M059J (cell line): ENCODE results near the gene MTERF4. TPM values are rescaled to one million over a fixed set of nuclear protein-coding genes. Genes with fewer than 3 reads are reported as not detected.
A peak's percentile ranks its signal among the peaks of the same experiment; 100 is the strongest.

Experiments used
- DNase-seq: peaks from one replicate; pipeline ENCODE4 v3.0.0-alpha.2; 2012; ENCODE audit warnings: low read depth
- total RNA-seq: library from RNA; depleted of rRNA; stranded (reverse); fragments of >200 nt; shearing (Covaris generic); gene quantifications from 2 replicates; pipeline ENCODE4 v1.2.3, GENCODE V29; 2014; rRNA removed

MTERF4 gene
- total RNA-seq = 9.0 and 12.3 TPM in 2 replicates

- DNase-seq = peak; percentile 77
Observed at GRCh38 chr2:241102239-241102803, at the start of gene MTERF4. Gene MTERF4, minus strand, starts transcription at chr2:241102287. Its CDS starts 14 bp downstream, at chr2:241102273.

GRCh38 chr2:241150660-241151530, 48.8 kb upstream of the MTERF4 start:
- DNase-seq = no peak

GRCh38 chr2:241149925-241150659, 48.0 kb upstream of the MTERF4 start, which contains the start of gene PPP1R7:
Gene PPP1R7, plus strand, starts transcription at chr2:241150467. Its CDS starts 29 bp downstream, at chr2:241150496.
- peak; percentile 89 for DNase-seq

- no peak for DNase-seq
Observed at GRCh38 chr2:241149675-241149924, 47.5 kb upstream of the MTERF4 start.

GRCh38 chr2:241148891-241149674, 47.0 kb upstream of the MTERF4 start, which contains the start of gene PASK:
Gene PASK, minus strand, starts transcription at chr2:241149472. Its CDS starts 6,440 bp downstream, at chr2:241143032.
- peak; percentile 93 for DNase-seq

GRCh38 chr2:241148239-241148638, 46.2 kb upstream of the MTERF4 start:
- DNase-seq = no peak

- no peak for DNase-seq
Observed at GRCh38 chr2:241147336-241147735, 45.2 kb upstream of the MTERF4 start.

- no peak for DNase-seq
Observed at GRCh38 chr2:241146286-241146685, 44.2 kb upstream of the MTERF4 start.

- DNase-seq = no peak
Observed at GRCh38 chr2:241142593-241142992, 40.5 kb upstream of the MTERF4 start.

- no peak for DNase-seq
Observed at GRCh38 chr2:241142063-241142462, 40.0 kb upstream of the MTERF4 start.

- DNase-seq = no peak
Observed at GRCh38 chr2:241141214-241141770, 39.2 kb upstream of the MTERF4 start.

- no peak for DNase-seq
Observed at GRCh38 chr2:241140445-241140840, 38.4 kb upstream of the MTERF4 start.

- DNase-seq = no peak
Observed at GRCh38 chr2:241139531-241140444, 37.7 kb upstream of the MTERF4 start.

GRCh38 chr2:241138471-241138870, 36.4 kb upstream of the MTERF4 start:
- no peak for DNase-seq

- DNase-seq = no peak
Observed at GRCh38 chr2:241137276-241138190, 35.4 kb upstream of the MTERF4 start.

GRCh38 chr2:241136661-241137260, 34.7 kb upstream of the MTERF4 start:
- no peak for DNase-seq

GRCh38 chr2:241136191-241136590, 34.1 kb upstream of the MTERF4 start:
- no peak for DNase-seq

GRCh38 chr2:241135737-241136136, 33.6 kb upstream of the MTERF4 start:
- DNase-seq = no peak

- no peak for DNase-seq
Observed at GRCh38 chr2:241134711-241135110, 32.6 kb upstream of the MTERF4 start.
